Mesenchymal stem cell (in vitro differentiated cells and primary cell): ENCODE measurements around the gene RAB26.

Source experiments
- DNase-seq: peaks from one replicate; pipeline ENCODE4 v3.0.0-alpha.2; 2013
- H2AFZ ChIP-seq: one replicate; pipeline ENCODE4 v1.6.1; 2013; ENCODE audit warnings: low read depth, mild to moderate bottlenecking, control low read depth, inconsistent platforms, low read length, moderate library complexity
- H2AK5ac ChIP-seq: 2 replicates; pipeline ENCODE4 v1.6.1; 2013; ENCODE audit warnings: low read length, moderate library complexity, mild to moderate bottlenecking, inconsistent platforms; ENCODE audit not compliant: severe bottlenecking
- H2BK120ac ChIP-seq: one replicate; pipeline ENCODE4 v1.6.1; 2013; ENCODE audit warnings: low read depth, mild to moderate bottlenecking, inconsistent platforms, low read length, moderate library complexity
- H2BK12ac ChIP-seq, 2 experiments: one replicate each; pipeline ENCODE4 v1.6.1; 2013; ENCODE audit warnings: inconsistent platforms in 2 of 2, low read length in 2 of 2, mild to moderate bottlenecking in 2 of 2, moderate library complexity in 2 of 2, control low read depth in 1 of 2
- H2BK15ac ChIP-seq: one replicate; pipeline ENCODE4 v1.6.1; 2013; ENCODE audit warnings: mild to moderate bottlenecking, low read depth, inconsistent platforms; ENCODE audit not compliant: poor library complexity, severe bottlenecking
- H2BK5ac ChIP-seq: 2 replicates; pipeline ENCODE4 v1.6.1; 2013; ENCODE audit warnings: low read depth, mild to moderate bottlenecking, low read length, control low read depth, inconsistent platforms; ENCODE audit not compliant: poor library complexity, severe bottlenecking
- H3K14ac ChIP-seq, 2 experiments: one replicate each; pipeline ENCODE4 v1.6.1; 2013; ENCODE audit warnings: inconsistent platforms in 2 of 2, low read length in 2 of 2, control low read depth in 1 of 2, mild to moderate bottlenecking in 1 of 2, moderate library complexity in 1 of 2
- H3K18ac ChIP-seq, 2 experiments: one replicate each; pipeline ENCODE4 v1.6.1; 2013; ENCODE audit warnings: inconsistent platforms in 2 of 2, low read length in 2 of 2, control low read depth in 1 of 2, low read depth in 1 of 2, mild to moderate bottlenecking in 1 of 2
- H3K23ac ChIP-seq, 2 experiments: one replicate each; pipeline ENCODE4 v1.6.1; 2013; ENCODE audit warnings: inconsistent platforms in 2 of 2, low read length in 2 of 2, mild to moderate bottlenecking in 2 of 2, moderate library complexity in 2 of 2, control low read depth in 1 of 2
- H3K27ac ChIP-seq: 2 replicates; pipeline ENCODE4 v1.5.1; 2013; ENCODE audit warnings: mild to moderate bottlenecking, moderate library complexity, low read length, control low read depth, inconsistent platforms; ENCODE audit not compliant: poor library complexity, severe bottlenecking
- H3K27me3 ChIP-seq, 2 experiments: 2 replicates each; pipeline versions ENCODE4 v1.6.1 to v1.7.0; 2013; ENCODE audit warnings: low read length in 2 of 2, mild to moderate bottlenecking in 2 of 2, moderate library complexity in 2 of 2, control low read depth in 1 of 2, inconsistent platforms in 1 of 2; ENCODE audit not compliant: control insufficient read depth in 1 of 2, insufficient read depth in 1 of 2
- H3K36me3 ChIP-seq, 2 experiments: 2 replicates each; pipeline versions ENCODE4 v1.6.1 to v1.7.0; 2013; ENCODE audit warnings: low read length in 2 of 2, control low read depth in 1 of 2, inconsistent platforms in 1 of 2, low read depth in 1 of 2, mild to moderate bottlenecking in 1 of 2; ENCODE audit not compliant: insufficient read depth in 2 of 2, control insufficient read depth in 1 of 2
- H3K4ac ChIP-seq, 2 experiments: one replicate each; pipeline ENCODE4 v1.6.1; 2013; ENCODE audit warnings: inconsistent platforms in 2 of 2, low read length in 2 of 2, mild to moderate bottlenecking in 2 of 2, moderate library complexity in 2 of 2, control low read depth in 1 of 2, low read depth in 1 of 2
- H3K4me1 ChIP-seq: 2 replicates; pipeline ENCODE4 v1.6.1; 2013; ENCODE audit warnings: low read depth, low read length, control low read depth; ENCODE audit not compliant: control insufficient read depth, insufficient read depth
- H3K4me2 ChIP-seq: 2 replicates; pipeline ENCODE4 v1.6.1; 2013; ENCODE audit warnings: low read length, mild to moderate bottlenecking, inconsistent platforms; ENCODE audit not compliant: poor library complexity, severe bottlenecking
- H3K4me3 ChIP-seq, 2 experiments: 2 replicates each; pipeline versions ENCODE4 v1.5.1 to v1.7.0; 2013; ENCODE audit warnings: low read length in 2 of 2, mild to moderate bottlenecking in 2 of 2, control low read depth in 1 of 2, low read depth in 1 of 2; ENCODE audit not compliant: insufficient read depth in 1 of 2
- H3K79me1 ChIP-seq: replicated peaks from 2 replicates; pipeline ENCODE4 v1.6.1; 2013; ENCODE audit warnings: mild to moderate bottlenecking, control low read depth, low read length, inconsistent platforms; ENCODE audit not compliant: poor library complexity, severe bottlenecking
- H3K9ac ChIP-seq: 2 replicates; pipeline ENCODE4 v1.7.0; 2013; ENCODE audit warnings: mild to moderate bottlenecking, low read length, moderate library complexity
- H3K9me3 ChIP-seq: 2 replicates; pipeline ENCODE4 v1.7.0; 2013; ENCODE audit warnings: mild to moderate bottlenecking, low read length; ENCODE audit not compliant: control insufficient read depth
- H4K8ac ChIP-seq: one replicate; pipeline ENCODE4 v1.6.1; 2013; ENCODE audit warnings: inconsistent platforms, mild to moderate bottlenecking, low read length, moderate library complexity
- H4K91ac ChIP-seq: one replicate; pipeline ENCODE4 v1.6.1; 2013; ENCODE audit warnings: mild to moderate bottlenecking, low read length, inconsistent platforms
- WGBS: methylation state at CpG from one replicate; pipeline ENCODE4 v1.1.7; 2013; ENCODE audit warnings: mixed read lengths; 5-methylcytosine and 5-hydroxymethylcytosine counted together

Gene RAB26

DNA sequence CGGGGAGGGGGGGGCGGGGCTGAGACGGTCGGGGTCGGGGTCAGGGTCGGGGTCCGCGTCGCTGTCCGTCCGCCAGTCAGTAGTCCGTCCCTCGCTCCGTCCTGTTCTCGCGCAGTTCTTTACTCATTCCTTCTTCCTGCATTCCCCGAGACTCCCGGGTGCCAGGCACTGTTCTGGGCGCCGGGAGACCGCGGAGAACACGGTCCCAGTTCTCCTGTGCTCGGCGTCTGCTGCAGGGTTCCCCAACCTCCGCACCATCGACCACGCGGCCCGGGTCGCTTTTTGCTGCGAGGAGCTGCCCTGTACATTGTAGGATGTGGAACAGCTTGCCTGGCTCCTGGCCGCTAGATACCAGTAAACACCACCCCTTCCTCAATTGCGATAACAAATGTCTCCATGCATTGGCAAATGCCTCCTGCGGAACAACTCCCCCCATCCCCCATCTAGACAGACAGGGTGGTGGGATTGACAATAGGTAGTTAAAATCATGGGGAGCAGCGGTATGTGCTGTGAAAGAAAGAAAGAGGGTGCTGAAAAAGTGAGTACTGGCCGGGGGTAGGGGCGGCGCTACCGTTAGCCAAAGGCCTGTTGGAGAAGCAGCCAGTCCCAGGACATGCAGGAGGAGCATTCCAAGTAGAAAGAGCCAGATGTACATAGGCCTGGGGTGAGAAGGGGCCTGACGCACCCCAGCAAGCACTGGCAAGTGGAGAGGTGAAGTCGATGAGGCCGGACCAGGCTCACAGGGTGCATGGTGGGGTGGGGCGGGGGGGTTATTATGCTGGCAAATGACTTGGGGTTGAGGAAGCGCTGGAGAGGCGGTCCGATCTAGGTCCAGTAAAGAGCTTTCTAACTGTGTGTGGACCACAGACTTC lies 7.8 kb downstream of the RAB26 start:
- Histone ChIP-seq H2BK5ac (no peak overlapping the region), H2BK120ac (peak overlapping the region; percentile 81), H3K27me3 (no peaks in the 10 kb centered on the region), H3K23ac (peak overlapping the region; percentile 31 to 61), H3K9ac (peak overlapping the region; percentile 98), H3K4ac (peak overlapping the region; percentile 85 to 95), H2AK5ac (peak overlapping the region; percentile 64), H3K79me1 (no peaks in the 10 kb centered on the region), H3K4me1 (peaks cover 67% of the 10 kb centered on the region), H3K18ac (peak overlapping the region; percentile 83 to 86), H3K9me3 (no peaks in the 10 kb centered on the region), H3K4me3 (peak overlapping the region; percentile 84 to 95), H3K36me3 (peaks cover 23 to 51% of the 10 kb centered on the region in 2 experiments), H3K4me2 (peak overlapping the region; percentile 89), H4K91ac (peak overlapping the region; percentile 53), H2BK15ac (no peak overlapping the region), H3K14ac (peak overlapping the region in 1 of 2 experiments; percentile 95), H4K8ac (peak overlapping the region; percentile 48), H2BK12ac (peak overlapping the region in 1 of 2 experiments; percentile 40), H3K27ac (peak overlapping the region; percentile 78), H2AFZ (no peak overlapping the region)
- WGBS: 9% methylated on average over 35 of the region's 47 CpGs
- peak; percentile 79 for DNase-seq

- 89% methylated on average over 3 of the region's 5 CpGs for WGBS
- Histone ChIP-seq H2BK12ac (peak overlapping the region in 1 of 2 experiments; percentile 40), H2BK5ac (no peak overlapping the region), H3K14ac (no peak overlapping the region), H3K36me3 (peaks cover 17 to 48% of the 10 kb centered on the region in 2 experiments), H3K18ac (peak overlapping the region in 1 of 2 experiments; percentile 16), H2BK120ac (peak overlapping the region; percentile 44), H3K4me3 (peak overlapping the region; percentile 40 to 95), H3K79me1 (no peaks in the 10 kb centered on the region), H2BK15ac (no peak overlapping the region), H4K91ac (peak overlapping the region; percentile 6), H3K4ac (peak overlapping the region; percentile 50 to 57), H3K9me3 (no peaks in the 10 kb centered on the region), H3K27ac (peak overlapping the region; percentile 77), H2AK5ac (peak overlapping the region; percentile 64), H3K4me2 (peak overlapping the region; percentile 89), H3K23ac (peak overlapping the region in 1 of 2 experiments; percentile 61), H2AFZ (no peak overlapping the region), H4K8ac (peak overlapping the region; percentile 36), H3K27me3 (no peaks in the 10 kb centered on the region), H3K4me1 (peaks cover 67% of the 10 kb centered on the region), H3K9ac (peak overlapping the region; percentile 98)
- DNase-seq: no peak
Observed at GRCh38 chr16:2156849-2157224, 8.4 kb downstream of the RAB26 start.

DNA sequence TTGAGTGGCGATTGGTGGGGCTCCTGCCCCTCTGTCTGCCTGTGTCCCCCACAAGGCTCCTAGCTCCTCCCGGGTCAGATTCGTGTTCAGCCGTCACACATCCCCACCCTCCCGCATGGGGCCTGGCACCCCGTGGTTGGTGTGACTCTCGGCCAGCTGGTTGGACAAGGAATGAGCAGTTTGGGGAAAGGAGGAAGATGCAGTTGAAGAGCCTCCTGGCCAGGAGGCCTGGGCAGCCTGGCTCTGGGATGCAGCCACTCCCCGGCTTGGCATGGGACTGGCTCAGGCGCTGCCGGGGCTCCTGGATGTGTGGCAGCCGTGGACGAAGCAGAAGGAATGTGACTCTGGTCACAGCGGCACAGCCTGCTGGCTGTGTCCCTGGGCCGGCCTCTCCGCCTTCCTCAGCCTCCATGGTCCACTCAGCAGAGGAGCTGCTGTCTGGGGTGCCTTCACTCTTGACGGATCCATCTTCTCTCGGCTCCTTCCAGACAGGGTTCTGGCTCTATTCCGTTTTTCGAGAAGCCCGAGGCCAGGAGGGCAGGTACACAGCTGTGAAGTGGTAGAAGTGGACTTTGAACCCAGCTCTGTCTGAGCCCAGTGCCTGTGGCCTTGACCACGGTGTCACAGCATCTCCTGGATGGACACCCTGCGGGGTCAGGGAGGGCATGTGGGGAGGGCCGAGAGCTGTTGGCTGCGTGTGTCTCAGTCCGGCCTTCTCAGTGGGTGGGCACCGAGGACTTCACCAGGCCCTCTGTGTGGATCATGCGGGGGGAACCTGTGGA lies 9.2 kb downstream of the RAB26 start:
- Histone ChIP-seq H3K18ac (no peak overlapping the region), H3K36me3 (peaks cover 15 to 43% of the 10 kb centered on the region in 2 experiments), H2BK5ac (no peak overlapping the region), H3K4me2 (peak overlapping the region; percentile 89), H3K23ac (peak overlapping the region in 1 of 2 experiments; percentile 52), H2AK5ac (peak overlapping the region; percentile 36), H2BK12ac (peak overlapping the region; percentile 4 to 9), H3K27ac (peak overlapping the region; percentile 77), H3K9ac (peak overlapping the region; percentile 98), H3K4me3 (peak overlapping the region in 1 of 2 experiments; percentile 95), H3K9me3 (no peaks in the 10 kb centered on the region), H3K79me1 (no peaks in the 10 kb centered on the region), H2AFZ (no peak overlapping the region), H3K27me3 (no peaks in the 10 kb centered on the region), H4K91ac (peak overlapping the region; percentile 45), H2BK120ac (no peak overlapping the region), H3K4me1 (peaks cover 68% of the 10 kb centered on the region), H3K4ac (no peak overlapping the region), H2BK15ac (no peak overlapping the region), H3K14ac (no peak overlapping the region), H4K8ac (peak overlapping the region; percentile 39)
- no peak for DNase-seq
- WGBS: 95% methylated on average over 27 of the region's 27 CpGs

DNA sequence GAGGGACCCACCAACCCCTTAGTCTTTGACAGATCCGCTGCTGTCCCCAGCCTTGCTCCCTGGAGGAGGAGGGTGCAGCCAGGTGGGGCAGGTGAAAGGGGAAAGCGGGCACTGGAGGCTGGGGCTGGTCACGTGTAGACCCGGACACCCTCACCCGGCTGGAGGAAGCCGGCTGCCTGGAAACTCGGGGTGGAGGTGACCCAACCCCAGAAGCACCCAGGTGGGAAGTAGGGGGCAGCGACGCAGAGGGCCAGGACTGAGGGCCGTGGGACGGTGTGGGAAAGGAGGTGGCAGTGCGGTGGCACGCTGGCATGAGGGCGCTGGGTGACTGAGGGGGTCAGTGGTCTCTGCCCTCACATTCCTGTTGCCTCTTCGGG lies 9.8 kb downstream of the RAB26 start:
- peak overlapping the region in 1 of 2 experiments; percentile 9 for H3K14ac ChIP-seq
- no peak overlapping the region for H2AK5ac ChIP-seq
- no peaks in the 10 kb centered on the region for H3K9me3 ChIP-seq
- DNase-seq: no peak
- no peak overlapping the region for H3K18ac ChIP-seq
- H2BK5ac ChIP-seq: no peak overlapping the region
- H2BK15ac ChIP-seq: no peak overlapping the region
- H2BK120ac ChIP-seq: no peak overlapping the region
- H3K4me3 ChIP-seq: peak overlapping the region in 1 of 2 experiments; percentile 95
- H3K27ac ChIP-seq: no peak overlapping the region
- peak overlapping the region; percentile 98 for H3K9ac ChIP-seq
- H4K8ac ChIP-seq: no peak overlapping the region
- H3K27me3 ChIP-seq: no peaks in the 10 kb centered on the region
- H2BK12ac ChIP-seq: no peak overlapping the region
- no peak overlapping the region for H3K4ac ChIP-seq
- no peak overlapping the region for H4K91ac ChIP-seq
- H3K4me2 ChIP-seq: no peak overlapping the region
- H3K4me1 ChIP-seq: peaks cover 69% of the 10 kb centered on the region
- H3K23ac ChIP-seq: no peak overlapping the region
- WGBS: 94% methylated on average over 15 of the region's 15 CpGs
- no peak overlapping the region for H2AFZ ChIP-seq
- peaks cover 12 to 39% of the 10 kb centered on the region in 2 experiments for H3K36me3 ChIP-seq
- no peaks in the 10 kb centered on the region for H3K79me1 ChIP-seq
